Effector CD4-positive, alpha-beta T cell (primary cell): ENCODE measurements around the gene GPHN.

Experiments used
- DNase-seq: peaks from one replicate; pipeline ENCODE4 v3.0.0-alpha.2; 2020

Gene GPHN

GRCh38 chr14:67170660-67171059 lies 662.7 kb downstream of the GPHN start:
- no peak for DNase-seq

GRCh38 chr14:67172056-67172455 lies 664.1 kb downstream of the GPHN start:
- no peak for DNase-seq

- DNase-seq, result no peak
Measured at GRCh38 chr14:67172520-67172919, 664.6 kb downstream of the GPHN start.

GRCh38 chr14:67173719-67174118 lies 665.8 kb downstream of the GPHN start:
- DNase-seq, result no peak

GRCh38 chr14:67186172-67186768 lies 678.3 kb downstream of the GPHN start:
- DNase-seq, result no peak

GRCh38 chr14:67186789-67187584 lies 679.0 kb downstream of the GPHN start:
- no peak for DNase-seq

- DNase-seq, result no peak
Measured at GRCh38 chr14:67187826-67188225, 679.9 kb downstream of the GPHN start.

GRCh38 chr14:67188326-67188725 lies 680.4 kb downstream of the GPHN start:
- DNase-seq, result no peak

- DNase-seq, result no peak
Measured at GRCh38 chr14:67191768-67192290, 683.9 kb downstream of the GPHN start.

GRCh38 chr14:67192366-67192765 lies 684.4 kb downstream of the GPHN start:
- no peak for DNase-seq

GRCh38 chr14:67195279-67195678 lies 687.3 kb downstream of the GPHN start:
- no peak for DNase-seq

- no peak for DNase-seq
Measured at GRCh38 chr14:67199016-67199415, 691.1 kb downstream of the GPHN start.

GRCh38 chr14:67207810-67208209 lies 699.9 kb downstream of the GPHN start:
- no peak for DNase-seq

GRCh38 chr14:67218126-67218525 lies 710.2 kb downstream of the GPHN start:
- DNase-seq, result no peak

GRCh38 chr14:67221248-67221981 lies 713.5 kb downstream of the GPHN start:
- DNase-seq, result no peak

GRCh38 chr14:67221982-67222328 lies 714.0 kb downstream of the GPHN start:
- no peak for DNase-seq

GRCh38 chr14:67225523-67225922 lies 717.6 kb downstream of the GPHN start:
- DNase-seq, result no peak

- DNase-seq, result no peak
Measured at GRCh38 chr14:67228325-67228984, 720.5 kb downstream of the GPHN start.
